HCT116 (cell line): ENCODE measurements around the gene NOC4L. TPM values are rescaled to one million over a fixed set of nuclear protein-coding genes. Genes with fewer than 3 reads are reported as not detected.

Experiments used
- ATAC-seq: fragments of 200-7000 bp; cut with Tn5 transposase; 2 replicates; pipeline ENCODE4 v1.9.1; 2020; ENCODE audit warnings: mild to moderate bottlenecking, moderate library complexity
- BruUV-seq: library from RNA; stranded (reverse); fragments of 400-500 nt; replicated peaks from 2 replicates; lab custom pipeline; 2021; lab: Mats Ljungman, UMichigan
- CTCF ChIA-PET: fragments of 300-600 bp; sonication (Branson Sonifier 250); formaldehyde crosslinking; loops from one replicate; lab custom pipeline; 2021; ENCODE audit warnings: antibody characterized with exemption; lab: Charles Lee
- POLR2A ChIA-PET: fragments of 300-600, 350-600 bp; sonication (Branson Sonifier 250); formaldehyde crosslinking; loops from one replicate; lab custom pipeline; 2021; ENCODE audit warnings: antibody characterized with exemption; lab: Charles Lee
- RAD21 ChIA-PET, 2 experiments: fragments of 300-600 bp; sonication (Branson Sonifier 250); formaldehyde crosslinking; loops; one replicate each; lab custom pipeline; 2023; ENCODE audit warnings: low total read pairs in 2 of 2; ENCODE audit not compliant: uncharacterized antibody in 2 of 2, unreplicated experiment in 2 of 2, low non-redundant PET in 1 of 2; lab: Charles Lee
- DNase-seq: peaks from one replicate; pipeline ENCODE4 v3.0.0-alpha.2; 2010; ENCODE audit warnings: low read depth, low spot score
- H2AFZ ChIP-seq: fragments of 200-600 bp; shearing (Covaris generic), sonication (generic); 2 replicates; pipeline ENCODE4 v1.6.1; 2017; ENCODE audit warnings: low read depth, mixed run types, mixed read lengths, antibody characterized with exemption, low read length; ENCODE audit not compliant: poor library complexity, severe bottlenecking
- H3K27ac ChIP-seq: 2 replicates; pipeline ENCODE4 v1.5.1; 2012; ENCODE audit warnings: low read depth, low read length
- H3K27me3 ChIP-seq: fragments of 200-600 bp; sonication (generic); 2 replicates; pipeline ENCODE4 v1.6.1; 2016; ENCODE audit warnings: mixed run types, low read length, mixed read lengths; ENCODE audit not compliant: insufficient read depth
- H3K36me3 ChIP-seq, 2 experiments: fragments of 200-500 bp in 1 of 2; fragments of 200-600 bp in 1 of 2; sonication (Bioruptor generic) in 1 of 2; sonication (generic) in 1 of 2; 2 replicates each; pipeline versions ENCODE4 v1.5.1 to v1.6.1; 2014 to 2016; ENCODE audit warnings: low read length in 2 of 2, inconsistent platforms in 1 of 2, mixed read lengths in 1 of 2, mixed run types in 1 of 2; ENCODE audit not compliant: insufficient read depth in 2 of 2, control insufficient read depth in 1 of 2
- H3K4me1 ChIP-seq, 2 experiments: fragments of 200-600 bp in 1 of 2; sonication (generic) in 1 of 2; 2 replicates each; pipeline versions ENCODE4 v1.5.1 to v1.6.1; 2012 to 2017; ENCODE audit warnings: low read length in 2 of 2, inconsistent platforms in 1 of 2, mild to moderate bottlenecking in 1 of 2, mixed read lengths in 1 of 2, mixed run types in 1 of 2, moderate library complexity in 1 of 2; ENCODE audit not compliant: insufficient read depth in 2 of 2, control insufficient read depth in 1 of 2
- H3K4me2 ChIP-seq: fragments of 200-600 bp; sonication (generic); 2 replicates; pipeline ENCODE4 v1.6.1; 2017; ENCODE audit warnings: mixed run types, low read length, mixed read lengths
- H3K4me3 ChIP-seq, 2 experiments: fragments of 200-600 bp in 1 of 2; sonication (generic) in 1 of 2; replicated peaks in 1 of 2; 2 replicates each; pipeline ENCODE4 v1.5.1; 2011 to 2016; ENCODE audit warnings: low read length in 2 of 2, control low read depth in 1 of 2, low read depth in 1 of 2, mild to moderate bottlenecking in 1 of 2, mixed read lengths in 1 of 2, mixed run types in 1 of 2
- H3K79me2 ChIP-seq: fragments of 200-600 bp; sonication (generic); 2 replicates; pipeline ENCODE4 v1.6.1; 2017; ENCODE audit warnings: mild to moderate bottlenecking, mixed run types, low read length, moderate library complexity, mixed read lengths; ENCODE audit not compliant: insufficient read depth
- H3K9ac ChIP-seq: fragments of 200-600 bp; sonication (generic); 2 replicates; pipeline ENCODE4 v1.6.1; 2016; ENCODE audit warnings: low read length, mixed read lengths
- H3K9me2 ChIP-seq: fragments of 200-600 bp; sonication (generic), shearing (Covaris generic); 2 replicates; pipeline ENCODE4 v1.6.1; 2017; ENCODE audit warnings: mixed run types, mild to moderate bottlenecking, moderate library complexity; ENCODE audit not compliant: insufficient read depth
- H3K9me3 ChIP-seq, 2 experiments: fragments of 200-500 bp in 1 of 2; fragments of 200-600 bp in 1 of 2; sonication (Bioruptor generic) in 1 of 2; sonication (generic) in 1 of 2; 2 replicates each; pipeline ENCODE4 v1.6.1; 2014 to 2017; ENCODE audit warnings: low read length in 2 of 2, mixed read lengths in 2 of 2, inconsistent platforms in 1 of 2, low read depth in 1 of 2, mild to moderate bottlenecking in 1 of 2, mixed run types in 1 of 2, moderate library complexity in 1 of 2; ENCODE audit not compliant: control insufficient read depth in 1 of 2, insufficient read depth in 1 of 2
- H4K20me1 ChIP-seq: fragments of 200-600 bp; sonication (generic), shearing (Covaris generic); 2 replicates; pipeline ENCODE4 v1.6.1; 2017; ENCODE audit warnings: mixed run types, mild to moderate bottlenecking, moderate library complexity; ENCODE audit not compliant: insufficient read depth
- CBX3 ChIP-seq: IDR thresholded peaks from 2 replicates; pipeline ENCODE4 v1.6.1; 2012; ENCODE audit warnings: low read depth
- CEBPB ChIP-seq: IDR thresholded peaks from 2 replicates; pipeline ENCODE4 v1.6.1; 2012; ENCODE audit warnings: low read depth
- EGR1 ChIP-seq: IDR thresholded peaks from 2 replicates; pipeline ENCODE4 v1.6.1; 2012; ENCODE audit warnings: low read depth
- ELF1 ChIP-seq: IDR thresholded peaks from 2 replicates; pipeline ENCODE4 v1.6.1; 2012; ENCODE audit warnings: low read depth, borderline replicate concordance
- EZH2phosphoT487 ChIP-seq: fragments of 200-600 bp; IDR thresholded peaks from 2 replicates; pipeline ENCODE4 v1.6.1; 2018; ENCODE audit warnings: antibody characterized with exemption, borderline replicate concordance
- FOSL1 ChIP-seq: IDR thresholded peaks from 2 replicates; pipeline ENCODE4 v1.6.1; 2012; ENCODE audit warnings: low read depth
- POLR2A ChIP-seq: IDR thresholded peaks from 2 replicates; pipeline ENCODE4 v1.7.0; 2011; ENCODE audit warnings: borderline replicate concordance; ENCODE audit not compliant: insufficient read depth, insufficient read length; ENCODE audit errors: extremely low read depth
- RAD21 ChIP-seq: IDR thresholded peaks from 2 replicates; pipeline ENCODE4 v1.6.1; 2012; ENCODE audit warnings: low read depth, mild to moderate bottlenecking
- SIN3A ChIP-seq: IDR thresholded peaks from 2 replicates; pipeline ENCODE4 v1.6.1; 2012; ENCODE audit warnings: low read depth
- SRF ChIP-seq: IDR thresholded peaks from 2 replicates; pipeline ENCODE4 v1.6.1; 2012; ENCODE audit warnings: low read depth
- TCF7L2 ChIP-seq: IDR thresholded peaks from 2 replicates; pipeline ENCODE4 v1.7.0; 2011; ENCODE audit warnings: borderline replicate concordance, inconsistent platforms; ENCODE audit not compliant: insufficient read depth, insufficient read length; ENCODE audit errors: extremely low read depth
- ZFX ChIP-seq: fragments of 450-650 bp; IDR thresholded peaks from 2 replicates; pipeline ENCODE4 v1.6.1; 2017
- ZNF274 ChIP-seq: fragments of 200-500 bp; sonication (Bioruptor generic); IDR thresholded peaks from 2 replicates; pipeline ENCODE4 v1.6.1; 2014; ENCODE audit warnings: mild to moderate bottlenecking, low read depth, low read length, inconsistent platforms
- intact Hi-C: fragments of 100-400 bp; cut with micrococcal nuclease; formaldehyde crosslinking; loops from 2 replicates; pipeline ENCODE4 v1.10.0; 2022
- total RNA-seq: library from RNA; stranded (reverse); gene quantifications from one replicate; pipeline ENCODE4 v1.2.1, GENCODE V29; 2021; ENCODE audit not compliant: unreplicated experiment
- TF ChIP-seq, protein P1 (sequence below): IDR thresholded peaks from 2 replicates; pipeline ENCODE4 v1.6.1; 2012; ENCODE audit warnings: low read depth
- TF ChIP-seq, protein P2 (sequence below), 3 experiments: fragments of 200-600 bp in 1 of 3; sonication (generic) in 1 of 3; IDR thresholded peaks in 2 of 3; conservative IDR thresholded peaks in 1 of 3; 2 replicates each; pipeline ENCODE4 v1.5.1; 2012 to 2017; ENCODE audit warnings: low read depth in 2 of 3, low read length in 2 of 3, antibody characterized with exemption in 1 of 3, borderline replicate concordance in 1 of 3, control low read depth in 1 of 3, mild to moderate bottlenecking in 1 of 3, mixed read lengths in 1 of 3, mixed run types in 1 of 3, moderate library complexity in 1 of 3; ENCODE audit not compliant: insufficient read depth in 1 of 3
- TF ChIP-seq, protein P3 (sequence below): IDR thresholded peaks from 2 replicates; pipeline ENCODE4 v1.6.1; 2011; ENCODE audit warnings: mild to moderate bottlenecking, low read length, moderate library complexity; ENCODE audit not compliant: insufficient replicate concordance; ENCODE audit errors: extremely low read depth

Gene NOC4L
- total RNA-seq, 1 experiment from 2014 or later, result 47.6 TPM

DNA sequence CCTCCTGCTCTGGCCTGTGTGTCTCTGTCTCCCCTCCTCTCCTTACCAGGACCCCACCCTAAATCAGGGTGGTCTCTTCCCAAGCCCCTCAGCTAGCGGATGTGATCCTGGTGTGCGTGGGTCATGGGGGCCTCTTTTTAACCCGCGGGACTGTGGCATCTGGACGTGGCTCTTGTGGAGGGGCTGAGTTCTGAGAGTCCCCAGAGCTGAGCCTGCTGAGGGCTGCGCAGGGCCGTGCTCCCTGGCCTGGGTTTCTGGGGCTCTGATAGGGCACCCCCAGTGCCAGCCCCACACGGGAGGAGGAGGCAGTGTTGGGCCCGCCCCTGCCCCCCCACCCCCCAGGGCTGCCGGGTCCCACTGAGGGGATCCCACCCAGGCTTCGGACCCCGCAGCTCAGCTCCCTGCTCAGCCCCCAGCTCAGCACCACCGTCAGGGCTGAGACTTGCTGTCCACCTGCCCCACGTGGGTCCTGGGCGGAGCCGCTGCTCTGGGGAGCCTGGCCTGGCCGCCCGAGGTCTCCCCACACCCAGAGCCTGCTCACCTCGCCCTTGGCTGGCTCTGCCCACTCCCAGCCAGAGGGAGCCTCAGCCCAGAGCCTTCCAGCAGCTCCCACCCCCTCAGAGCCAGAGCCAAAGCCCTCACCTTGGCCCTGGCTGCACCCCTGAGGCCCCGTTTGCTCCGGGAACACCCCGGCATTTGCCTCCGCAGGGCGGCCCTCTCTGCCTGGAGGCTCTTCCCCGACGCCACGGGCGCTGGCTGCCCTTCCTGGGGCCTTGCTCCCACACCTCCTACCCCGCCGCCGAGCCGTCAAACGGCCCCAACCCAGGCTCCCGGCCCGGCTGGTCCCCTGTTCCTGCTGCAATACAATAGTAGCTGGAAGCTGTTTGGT lies 31.5 kb downstream of the NOC4L start:
- Histone ChIP-seq H3K9ac (no peak overlapping the region), H3K4me3 (no peak overlapping the region), H3K36me3 (no peaks in the 10 kb centered on the region), H3K4me1 (no peaks in the 10 kb centered on the region), H3K9me2 (no peaks in the 10 kb centered on the region), H3K4me2 (no peak overlapping the region), H2AFZ (no peak overlapping the region), H3K27me3 (no peaks in the 10 kb centered on the region), H3K9me3 (no peaks in the 10 kb centered on the region), H3K27ac (no peak overlapping the region), H3K79me2 (no peaks in the 10 kb centered on the region), H4K20me1 (no peaks in the 10 kb centered on the region)
- TF ChIP-seq EGR1 (no peak), CBX3 (no peak), SRF (no peak), SIN3A (no peak), RAD21 (no peak), ELF1 (no peak), ZNF274 (no peak), FOSL1 (no peak), ZFX (no peak), CEBPB (no peak), POLR2A (no peak), TCF7L2 (no peak), EZH2phosphoT487 (no peak)
- TF ChIP-seq, protein P1, sequence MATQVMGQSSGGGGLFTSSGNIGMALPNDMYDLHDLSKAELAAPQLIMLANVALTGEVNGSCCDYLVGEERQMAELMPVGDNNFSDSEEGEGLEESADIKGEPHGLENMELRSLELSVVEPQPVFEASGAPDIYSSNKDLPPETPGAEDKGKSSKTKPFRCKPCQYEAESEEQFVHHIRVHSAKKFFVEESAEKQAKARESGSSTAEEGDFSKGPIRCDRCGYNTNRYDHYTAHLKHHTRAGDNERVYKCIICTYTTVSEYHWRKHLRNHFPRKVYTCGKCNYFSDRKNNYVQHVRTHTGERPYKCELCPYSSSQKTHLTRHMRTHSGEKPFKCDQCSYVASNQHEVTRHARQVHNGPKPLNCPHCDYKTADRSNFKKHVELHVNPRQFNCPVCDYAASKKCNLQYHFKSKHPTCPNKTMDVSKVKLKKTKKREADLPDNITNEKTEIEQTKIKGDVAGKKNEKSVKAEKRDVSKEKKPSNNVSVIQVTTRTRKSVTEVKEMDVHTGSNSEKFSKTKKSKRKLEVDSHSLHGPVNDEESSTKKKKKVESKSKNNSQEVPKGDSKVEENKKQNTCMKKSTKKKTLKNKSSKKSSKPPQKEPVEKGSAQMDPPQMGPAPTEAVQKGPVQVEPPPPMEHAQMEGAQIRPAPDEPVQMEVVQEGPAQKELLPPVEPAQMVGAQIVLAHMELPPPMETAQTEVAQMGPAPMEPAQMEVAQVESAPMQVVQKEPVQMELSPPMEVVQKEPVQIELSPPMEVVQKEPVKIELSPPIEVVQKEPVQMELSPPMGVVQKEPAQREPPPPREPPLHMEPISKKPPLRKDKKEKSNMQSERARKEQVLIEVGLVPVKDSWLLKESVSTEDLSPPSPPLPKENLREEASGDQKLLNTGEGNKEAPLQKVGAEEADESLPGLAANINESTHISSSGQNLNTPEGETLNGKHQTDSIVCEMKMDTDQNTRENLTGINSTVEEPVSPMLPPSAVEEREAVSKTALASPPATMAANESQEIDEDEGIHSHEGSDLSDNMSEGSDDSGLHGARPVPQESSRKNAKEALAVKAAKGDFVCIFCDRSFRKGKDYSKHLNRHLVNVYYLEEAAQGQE, result no peak
- TF ChIP-seq, protein P2, sequence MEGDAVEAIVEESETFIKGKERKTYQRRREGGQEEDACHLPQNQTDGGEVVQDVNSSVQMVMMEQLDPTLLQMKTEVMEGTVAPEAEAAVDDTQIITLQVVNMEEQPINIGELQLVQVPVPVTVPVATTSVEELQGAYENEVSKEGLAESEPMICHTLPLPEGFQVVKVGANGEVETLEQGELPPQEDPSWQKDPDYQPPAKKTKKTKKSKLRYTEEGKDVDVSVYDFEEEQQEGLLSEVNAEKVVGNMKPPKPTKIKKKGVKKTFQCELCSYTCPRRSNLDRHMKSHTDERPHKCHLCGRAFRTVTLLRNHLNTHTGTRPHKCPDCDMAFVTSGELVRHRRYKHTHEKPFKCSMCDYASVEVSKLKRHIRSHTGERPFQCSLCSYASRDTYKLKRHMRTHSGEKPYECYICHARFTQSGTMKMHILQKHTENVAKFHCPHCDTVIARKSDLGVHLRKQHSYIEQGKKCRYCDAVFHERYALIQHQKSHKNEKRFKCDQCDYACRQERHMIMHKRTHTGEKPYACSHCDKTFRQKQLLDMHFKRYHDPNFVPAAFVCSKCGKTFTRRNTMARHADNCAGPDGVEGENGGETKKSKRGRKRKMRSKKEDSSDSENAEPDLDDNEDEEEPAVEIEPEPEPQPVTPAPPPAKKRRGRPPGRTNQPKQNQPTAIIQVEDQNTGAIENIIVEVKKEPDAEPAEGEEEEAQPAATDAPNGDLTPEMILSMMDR (IDR thresholded peaks at IDR 0.05 in 2 of 3, conservative IDR thresholded peaks at IDR 0.05 in 1 of 3; ENCODE audit: borderline replicate concordance in 1 of 3, insufficient read depth in 1 of 3, low read depth in 2 of 3, low read length in 2 of 3), result no peak
- TF ChIP-seq, protein P3, sequence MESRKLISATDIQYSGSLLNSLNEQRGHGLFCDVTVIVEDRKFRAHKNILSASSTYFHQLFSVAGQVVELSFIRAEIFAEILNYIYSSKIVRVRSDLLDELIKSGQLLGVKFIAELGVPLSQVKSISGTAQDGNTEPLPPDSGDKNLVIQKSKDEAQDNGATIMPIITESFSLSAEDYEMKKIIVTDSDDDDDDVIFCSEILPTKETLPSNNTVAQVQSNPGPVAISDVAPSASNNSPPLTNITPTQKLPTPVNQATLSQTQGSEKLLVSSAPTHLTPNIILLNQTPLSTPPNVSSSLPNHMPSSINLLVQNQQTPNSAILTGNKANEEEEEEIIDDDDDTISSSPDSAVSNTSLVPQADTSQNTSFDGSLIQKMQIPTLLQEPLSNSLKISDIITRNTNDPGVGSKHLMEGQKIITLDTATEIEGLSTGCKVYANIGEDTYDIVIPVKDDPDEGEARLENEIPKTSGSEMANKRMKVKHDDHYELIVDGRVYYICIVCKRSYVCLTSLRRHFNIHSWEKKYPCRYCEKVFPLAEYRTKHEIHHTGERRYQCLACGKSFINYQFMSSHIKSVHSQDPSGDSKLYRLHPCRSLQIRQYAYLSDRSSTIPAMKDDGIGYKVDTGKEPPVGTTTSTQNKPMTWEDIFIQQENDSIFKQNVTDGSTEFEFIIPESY, result no peak
- BruUV-seq, result no TSS peak
- ATAC-seq (no peak), DNase-seq (no peak)
- intact Hi-C loops, result no loop called here
- CTCF ChIA-PET, result no interaction called here
- RAD21 ChIA-PET, result no interaction called here
- POLR2A ChIA-PET, result interaction anchor here (1.9 kb wide), 1 partner anchor 13 kb away, joined by 8 read pairs; no protein-coding TSS in a partner anchor
